Epithelial cell of proximal tubule (primary cell): Measurements from ENCODE around the gene PEMT. TPM values are rescaled to one million over a fixed set of nuclear protein-coding genes. Genes with fewer than 3 reads are reported as not detected.
"Not testable (repeated sequence)": the region's sequence is repeated elsewhere in the genome, so short reads cannot be mapped to it uniquely, and the experiment has no call there.

Experiments used
- DNase-seq: peaks from one replicate; pipeline ENCODE4 v3.0.0-alpha.2; 2011; ENCODE audit warnings: low read depth
- H3K4me3 ChIP-seq: 2 replicates; pipeline ENCODE4 v1.5.1; 2011; ENCODE audit warnings: low read depth, mild to moderate bottlenecking, low read length
- total RNA-seq: library from RNA; depleted of rRNA; stranded (reverse); fragments of >200 nt; gene quantifications from 2 replicates; pipeline ENCODE4 v1.2.3, GENCODE V29; 2015
- TF ChIP-seq, protein P1 (sequence below): conservative IDR thresholded peaks from 2 replicates; pipeline ENCODE4 v1.5.1; 2012; ENCODE audit warnings: low read depth, mild to moderate bottlenecking, low read length

Gene PEMT
- total RNA-seq, 1 donor from 2014 or later = 48.3 TPM

DNA sequence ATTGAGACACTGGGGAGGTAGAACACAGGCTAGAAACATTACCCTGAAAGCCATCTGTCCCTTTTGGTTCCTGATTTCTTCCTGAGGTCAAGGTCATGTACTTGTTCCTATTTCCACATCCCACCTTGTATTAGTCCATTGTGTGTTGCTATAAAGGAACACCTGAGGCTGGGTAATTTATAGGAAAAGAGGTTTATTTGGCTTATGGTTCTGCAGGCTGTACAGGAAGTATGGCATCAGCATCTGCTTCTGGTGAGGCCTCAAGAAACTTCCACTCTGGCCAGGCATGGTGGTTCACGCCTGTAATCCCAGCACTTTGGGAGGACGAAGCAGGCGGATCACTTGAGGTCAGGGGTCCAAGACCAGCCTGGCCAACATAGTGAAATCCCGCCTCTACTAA, 122.2 kb downstream of the PEMT start:
- TF ChIP-seq, protein P1, sequence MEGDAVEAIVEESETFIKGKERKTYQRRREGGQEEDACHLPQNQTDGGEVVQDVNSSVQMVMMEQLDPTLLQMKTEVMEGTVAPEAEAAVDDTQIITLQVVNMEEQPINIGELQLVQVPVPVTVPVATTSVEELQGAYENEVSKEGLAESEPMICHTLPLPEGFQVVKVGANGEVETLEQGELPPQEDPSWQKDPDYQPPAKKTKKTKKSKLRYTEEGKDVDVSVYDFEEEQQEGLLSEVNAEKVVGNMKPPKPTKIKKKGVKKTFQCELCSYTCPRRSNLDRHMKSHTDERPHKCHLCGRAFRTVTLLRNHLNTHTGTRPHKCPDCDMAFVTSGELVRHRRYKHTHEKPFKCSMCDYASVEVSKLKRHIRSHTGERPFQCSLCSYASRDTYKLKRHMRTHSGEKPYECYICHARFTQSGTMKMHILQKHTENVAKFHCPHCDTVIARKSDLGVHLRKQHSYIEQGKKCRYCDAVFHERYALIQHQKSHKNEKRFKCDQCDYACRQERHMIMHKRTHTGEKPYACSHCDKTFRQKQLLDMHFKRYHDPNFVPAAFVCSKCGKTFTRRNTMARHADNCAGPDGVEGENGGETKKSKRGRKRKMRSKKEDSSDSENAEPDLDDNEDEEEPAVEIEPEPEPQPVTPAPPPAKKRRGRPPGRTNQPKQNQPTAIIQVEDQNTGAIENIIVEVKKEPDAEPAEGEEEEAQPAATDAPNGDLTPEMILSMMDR = no peak
- no peak for DNase-seq
- H3K4me3 ChIP-seq = no peak overlapping the region

DNA sequence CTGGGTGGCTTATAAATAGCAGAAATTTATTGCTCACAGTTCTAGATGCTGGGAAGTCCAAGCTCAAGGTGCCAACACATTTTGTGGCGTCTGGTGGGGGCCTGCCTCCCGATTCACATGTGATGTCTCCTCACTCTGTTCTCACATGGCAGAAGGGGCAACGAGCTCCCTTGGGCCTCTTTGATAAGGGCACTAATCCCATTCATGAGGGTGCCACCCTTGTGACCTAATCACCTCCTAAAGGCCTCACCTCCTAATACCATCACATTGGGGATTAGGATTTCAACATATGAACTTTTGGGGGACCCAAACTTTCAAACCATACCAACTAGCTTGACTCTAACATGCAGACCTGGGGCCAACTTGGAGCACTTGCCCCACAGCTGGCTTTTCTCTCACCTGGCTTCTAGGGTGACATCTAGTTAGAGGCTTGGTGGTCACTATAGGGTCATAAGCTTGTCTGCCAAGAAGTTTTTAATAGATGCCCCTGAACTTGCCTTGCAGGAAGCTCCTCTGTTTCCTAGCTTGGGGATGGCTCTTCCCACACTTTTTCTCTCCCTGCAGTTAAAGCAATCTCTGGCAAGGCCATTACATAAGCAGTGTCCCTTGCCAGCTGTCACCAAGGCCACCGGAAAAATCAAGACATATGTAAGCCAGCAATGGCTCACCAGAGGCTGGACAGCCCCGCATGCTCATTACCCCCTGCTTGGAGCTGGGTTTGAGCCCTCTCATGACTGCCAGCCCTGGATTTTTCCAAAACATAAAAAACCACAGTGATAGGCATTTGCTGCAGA, 123.1 kb downstream of the PEMT start:
- TF ChIP-seq, protein P1 = no peak
- DNase-seq = no peak

DNA sequence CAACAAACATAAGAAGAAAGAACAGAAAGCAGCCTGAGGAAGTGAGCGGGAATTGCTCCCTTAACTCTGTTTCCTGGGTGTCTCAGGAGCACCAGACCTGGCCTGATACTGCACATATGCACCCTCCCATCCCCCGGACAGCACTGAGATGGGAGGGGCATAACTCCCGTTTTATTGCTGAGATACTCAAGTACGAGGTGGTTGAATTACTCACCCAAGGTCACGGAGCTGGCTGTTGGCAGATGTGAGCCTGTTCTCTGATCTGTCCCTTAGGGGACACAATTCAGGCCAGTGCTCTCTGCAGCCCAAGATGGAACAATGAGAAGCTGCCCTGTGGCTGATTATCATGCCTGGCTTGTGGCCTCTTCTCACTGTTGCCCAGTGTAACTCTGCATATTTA, 123.8 kb downstream of the PEMT start:
- no peak for DNase-seq
- H3K4me3 ChIP-seq = no peak overlapping the region
- TF ChIP-seq, protein P1 = no peak

More for the DNA sequence above, 123.1 kb downstream of the PEMT start:
- H3K4me3 ChIP-seq = no peak overlapping the region

DNA sequence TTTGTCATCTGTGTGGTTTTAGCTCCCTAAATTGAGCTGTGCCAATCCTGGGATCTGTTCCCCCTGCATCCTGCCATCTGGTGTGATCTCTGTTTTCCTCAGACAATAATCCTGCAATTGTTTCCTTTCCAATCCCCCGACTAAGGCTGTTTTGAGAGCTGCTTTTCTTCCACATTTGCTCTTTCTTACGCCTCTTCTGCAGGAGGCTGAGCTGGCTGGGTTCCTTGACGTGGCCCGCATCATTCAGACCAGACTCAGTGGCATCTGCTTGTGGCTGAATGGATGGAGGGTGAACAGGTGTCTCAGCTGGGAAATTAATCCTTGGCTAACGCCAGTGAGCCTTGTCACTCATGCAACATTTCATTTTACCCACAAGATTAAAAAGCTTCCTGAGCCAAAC, 124.5 kb downstream of the PEMT start:
- TF ChIP-seq, protein P1 = no peak
- H3K4me3 ChIP-seq = no peak overlapping the region
- no peak for DNase-seq

DNA sequence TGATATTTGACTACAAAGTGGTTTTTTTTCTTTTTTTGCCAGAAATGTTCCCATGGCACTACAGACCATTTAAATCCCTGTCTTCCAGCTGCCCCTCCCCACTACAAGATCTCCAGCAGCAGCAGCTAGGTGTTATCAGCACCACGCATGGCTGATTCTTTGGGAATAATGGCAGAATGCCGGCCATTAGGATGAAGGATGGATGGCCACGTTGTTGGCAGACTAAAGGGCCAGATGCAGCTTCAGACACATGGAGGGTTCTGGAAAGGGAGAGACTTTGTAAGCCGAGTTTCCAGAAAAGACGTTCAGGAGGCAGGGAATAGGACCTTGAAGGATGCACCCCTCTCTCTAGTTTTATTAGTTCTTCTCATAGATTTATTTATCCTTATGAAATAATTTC, 125.0 kb downstream of the PEMT start:
- H3K4me3 ChIP-seq = no peak overlapping the region
- TF ChIP-seq, protein P1 = no peak
- no peak for DNase-seq

DNA sequence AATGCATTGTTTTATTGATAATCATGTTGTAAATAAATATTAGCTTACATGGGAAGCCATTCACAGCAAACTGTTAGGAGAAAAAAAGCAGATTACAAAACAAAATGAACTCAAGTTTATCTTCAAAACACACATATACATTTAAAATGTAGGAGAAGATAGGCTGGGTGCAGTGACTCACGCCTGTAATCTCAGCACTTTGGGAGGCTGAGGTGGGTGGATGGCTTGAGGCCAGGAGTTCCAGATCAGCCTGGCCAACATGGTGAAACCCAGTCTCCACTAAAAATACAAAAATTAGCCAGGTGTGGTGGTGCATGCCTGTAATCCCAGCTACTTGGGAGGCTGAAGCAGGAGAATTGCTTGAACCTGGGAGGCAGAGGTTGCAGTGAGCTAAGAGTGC, 125.6 kb downstream of the PEMT start:
- not testable (repeated sequence) for H3K4me3 ChIP-seq, DNase-seq

DNA sequence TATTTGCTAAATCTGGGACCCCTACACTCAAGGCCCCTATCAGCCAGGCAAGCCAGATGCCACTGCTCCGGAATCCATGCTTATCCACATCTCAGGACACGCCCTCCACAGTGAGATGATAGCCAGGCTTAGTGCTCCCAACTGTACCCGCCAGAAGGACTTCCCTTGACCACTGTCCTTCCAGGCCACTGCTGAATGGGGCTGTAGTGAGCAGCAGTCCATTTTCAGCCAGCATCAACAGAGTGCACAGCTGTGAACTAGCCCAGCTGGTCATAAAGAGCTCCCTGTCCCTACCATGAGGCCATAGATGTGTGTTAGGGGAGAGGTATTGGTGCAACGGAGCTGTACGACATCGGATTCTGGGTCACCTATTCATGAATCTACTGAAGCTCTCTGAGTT, 127.7 kb downstream of the PEMT start:
- TF ChIP-seq, protein P1 = no peak
- no peak for DNase-seq
- no peak overlapping the region for H3K4me3 ChIP-seq
